K562 (cell line): ENCODE data around the gene RAB3IP. TPM values are rescaled to one million over a fixed set of nuclear protein-coding genes. Genes with fewer than 3 reads are reported as not detected.
A peak's percentile ranks its signal among the peaks of the same experiment; 100 is the strongest.

Source experiments
- ATAC-seq: fragments of 200-7000 bp; cut with Tn5 transposase; 3 replicates; pipeline ENCODE4 v1.9.1; 2020; ENCODE audit warnings: moderate library complexity
- BruUV-seq: library from RNA; stranded (reverse); fragments of 400-500 nt; replicated peaks from 2 replicates; lab custom pipeline; 2021; lab: Mats Ljungman, UMichigan
- CTCF ChIA-PET: fragments of 300-600 bp; formaldehyde crosslinking; extraction: SDS; loops from one replicate; lab custom pipeline; 2021; ENCODE audit warnings: low intra/inter-chr PET ratio; lab: Yijun Ruan, JAX
- POLR2A ChIA-PET: fragments of 300-600, 350-650 bp; sonication (Branson Sonifier 250); formaldehyde crosslinking; extraction: SDS; loops from one replicate; lab custom pipeline; 2021; ENCODE audit warnings: antibody characterized with exemption, inconsistent platforms; lab: Yijun Ruan, JAX
- DNase-seq, 4 experiments: peaks; one replicate each; pipeline versions ENCODE4 v3.0.0 to v3.0.0-alpha.2; 2011 to 2018; ENCODE audit warnings: low spot score in 3 of 4, mixed read lengths in 3 of 4; ENCODE audit errors: extremely low read depth in 1 of 4
- FAIRE-seq: peaks from 2 replicates; lab custom pipeline; 2011; peaks lifted over from hg19 to GRCh38; lab: Jason Lieb, UNC
- H2AFZ ChIP-seq: 2 replicates; pipeline ENCODE4 v1.6.0; 2011; ENCODE audit warnings: low read depth, low read length, control low read depth, inconsistent platforms
- H3K27ac ChIP-seq: fragments of 200-600 bp; 3 replicates; pipeline ENCODE4 v1.8.0; 2011; ENCODE audit warnings: low read depth, mild to moderate bottlenecking, control low read depth, inconsistent platforms, low read length, moderate library complexity, mixed read lengths; ENCODE audit errors: extremely low read depth
- H3K27me3 ChIP-seq, 2 experiments: fragments of 300-600 bp in 1 of 2; 2 replicates in 1 of 2; 3 replicates in 1 of 2; pipeline versions ENCODE4 v1.6.0 to v1.8.0; 2011; ENCODE audit warnings: inconsistent platforms in 2 of 2, low read length in 2 of 2, mild to moderate bottlenecking in 1 of 2, mixed read lengths in 1 of 2, moderate library complexity in 1 of 2; ENCODE audit not compliant: control insufficient read depth in 2 of 2, insufficient read depth in 2 of 2
- H3K36me3 ChIP-seq: fragments of 300-600 bp; 3 replicates; pipeline ENCODE4 v1.8.0; 2011; ENCODE audit warnings: mild to moderate bottlenecking, low read length, inconsistent platforms; ENCODE audit not compliant: control insufficient read depth, insufficient read depth
- H3K4me1 ChIP-seq, 2 experiments: fragments of 200-600 bp in 1 of 2; replicated peaks in 1 of 2; 2 replicates in 1 of 2; 3 replicates in 1 of 2; pipeline versions ENCODE4 v1.5.1 to v1.8.0; 2011; ENCODE audit warnings: inconsistent platforms in 2 of 2, low read length in 2 of 2, mild to moderate bottlenecking in 1 of 2, mixed read lengths in 1 of 2, moderate library complexity in 1 of 2; ENCODE audit not compliant: control insufficient read depth in 2 of 2, insufficient read depth in 2 of 2
- H3K4me2 ChIP-seq: 2 replicates; pipeline ENCODE4 v1.6.1; 2011; ENCODE audit warnings: low read length, control low read depth, inconsistent platforms, mixed read lengths; ENCODE audit not compliant: insufficient read depth
- H3K4me3 ChIP-seq: fragments of 200-600 bp; sonication (generic), shearing (Covaris generic); 2 replicates; pipeline ENCODE4 v1.5.1; 2016; ENCODE audit warnings: control low read depth, inconsistent platforms
- H3K79me2 ChIP-seq: fragments of 200-600 bp; 3 replicates; pipeline ENCODE4 v1.8.0; 2011; ENCODE audit warnings: low read length, inconsistent platforms; ENCODE audit not compliant: control insufficient read depth, insufficient read depth
- H3K9ac ChIP-seq, 2 experiments: 2 replicates each; pipeline versions ENCODE4 v1.6.0 to v1.6.1; 2011; ENCODE audit warnings: low read depth in 2 of 2, low read length in 2 of 2, control low read depth in 1 of 2, inconsistent platforms in 1 of 2, mild to moderate bottlenecking in 1 of 2, mixed read lengths in 1 of 2; ENCODE audit not compliant: insufficient read depth in 1 of 2
- H3K9me1 ChIP-seq: one replicate; pipeline ENCODE4 v1.6.0; 2011; ENCODE audit warnings: inconsistent platforms, mild to moderate bottlenecking, low read length, moderate library complexity; ENCODE audit not compliant: control insufficient read depth, insufficient read depth
- H3K9me3 ChIP-seq: replicated peaks from 2 replicates; pipeline ENCODE4 v1.5.1; 2011; ENCODE audit warnings: low read depth, low read length, inconsistent platforms; ENCODE audit not compliant: control insufficient read depth, insufficient read depth
- H4K20me1 ChIP-seq: replicated peaks from 2 replicates; pipeline ENCODE4 v1.6.1; 2011; ENCODE audit warnings: low read length, inconsistent platforms, mixed read lengths; ENCODE audit not compliant: control insufficient read depth, insufficient read depth
- SRF ChIP-seq, 2 experiments: fragments of 250-450, 450-650 bp in 1 of 2; sonication (Bioruptor Pico) in 1 of 2; sonication (generic) in 1 of 2; formaldehyde crosslinking; IDR thresholded peaks; 2 replicates each; pipeline versions ENCODE4 v1.5.0 to v1.5.1; 2020 to 2022; ENCODE audit warnings: mild to moderate bottlenecking in 1 of 2, missing genetic modification reagents in 1 of 2
- ZNF263 ChIP-seq: sonication (generic); formaldehyde crosslinking; IDR thresholded peaks from 2 replicates; pipeline ENCODE4 v1.8.0; 2022; ENCODE audit warnings: mild to moderate bottlenecking, missing genetic modification reagents, borderline replicate concordance
- ZNF280A ChIP-seq: fragments of 450-650 bp; IDR thresholded peaks from 2 replicates; pipeline ENCODE4 v1.6.1; 2018; ENCODE audit warnings: mild to moderate bottlenecking, low read depth; ENCODE audit not compliant: partially characterized antibody
- WGBS: fragments of 100-300 bp; shearing (Covaris generic); methylation state at CpG from one replicate; pipeline ENCODE4 v1.1.6; 2016; ENCODE audit warnings: low coverage, mixed read lengths; ENCODE audit not compliant: insufficient coverage; ENCODE audit errors: missing lambda C conversion rate; 5-methylcytosine and 5-hydroxymethylcytosine counted together
- in situ Hi-C: fragments of 300-500 bp; cut with MboI; formaldehyde crosslinking; loops from 4 replicates; pipeline ENCODE4 v1.15.0; 2018; ENCODE audit warnings: inconsistent platforms, mixed read lengths
- intact Hi-C: fragments of 100-400 bp; cut with micrococcal nuclease; formaldehyde crosslinking; loops from 2 replicates; pipeline ENCODE4 v1.14.2; 2022
- polyA plus RNA-seq, 8 experiments: library from polyadenylated mRNA; depleted of rRNA in 4 of 8; stranded (reverse) in 5 of 8; unstranded in 3 of 8; fragments of >200 nt; fragmentation: Nextera tagmentation in 2 of 8; fragmentation: Illumina TruSeq in 1 of 8; extraction: Ambion mirVana in 2 of 8; extraction: Trizol in 1 of 8; gene quantifications; 2 replicates each; pipeline versions ENCODE4 v1.2.1 to v1.2.3, GENCODE V29; 2011 to 2014; ENCODE audit warnings: inconsistent platforms in 1 of 8, missing spikeins in 1 of 8
- total RNA-seq, 7 experiments: library from RNA; depleted of rRNA in 6 of 7; stranded (reverse); fragments of >200 nt in 6 of 7; fragmentation: Illumina TruSeq in 2 of 7; extraction: Trizol in 2 of 7; gene quantifications; 2 replicates each; pipeline versions ENCODE4 v1.2.1 to v1.2.3, GENCODE V29; 2011 to 2021; ENCODE audit warnings: low replicate concordance in 1 of 7

RAB3IP gene
- total and polyA plus RNA-seq, 9 of the 15 experiments (the other 6 are each of a cell fraction or from before 2014, with no cell fraction given): 5.6 to 25.5 (median 11.3) TPM

GRCh38 chr12:69703146-69703642 lies 35.5 kb upstream of the RAB3IP start:
- POLR2A ChIA-PET: interaction anchor here (0.6 kb wide), 2 partner anchors 840 to 1262 kb away, joined by 3 to 4 read pairs; no protein-coding TSS in a partner anchor
- no CpG with 5 or more reads among the region's 1 CpG for WGBS
- no peak for ATAC-seq
- H2AFZ ChIP-seq: no peak overlapping the region
- TF ChIP-seq SRF (CRISPR knock-in tag; IDR thresholded peaks at IDR 0.05) (no peak), ZNF263 (CRISPR knock-in tag) (peak; percentile 87; the same call in 1 of the 2 replicates), ZNF280A (no peak)
- TF ChIP-seq, all 486 proteins: peak for 1
- intact Hi-C loops (no loop called here), in situ Hi-C loops (no loop called here)
- Histone ChIP-seq H3K27me3 (no peaks in the 10 kb centered on the region; a peak in 1 of 5 replicates), H3K4me2 (no peak overlapping the region), H4K20me1 (no peaks in the 10 kb centered on the region), H3K9ac (no peak overlapping the region), H3K27ac (no peak overlapping the region), H3K9me1 (no peaks in the 10 kb centered on the region), H3K4me1 (no peaks in the 10 kb centered on the region; a peak in 1 of 5 replicates), H3K4me3 (no peak overlapping the region), H3K36me3 (no peaks in the 10 kb centered on the region), H3K9me3 (no peaks in the 10 kb centered on the region), H3K79me2 (no peaks in the 10 kb centered on the region)
- DNase-seq (no peak), FAIRE-seq (peak; percentile 46)
- no TSS peak for BruUV-seq
- CTCF ChIA-PET: no interaction called here
